ENCODE measurements around the gene ZNF684.
A peak's percentile ranks its signal among the peaks of the same experiment; 100 is the strongest.

ZNF684 gene

GRCh38 chr1:40592107-40592803, 60.8 kb downstream of the ZNF684 start:
- POLR2A ChIA-PET (ENCODE audit: low non-redundant PET) = no interaction called here
- CTCF ChIA-PET = interaction anchor here (0.5 to 1.2 kb wide), 7 partner anchors 9 to 334 kb away, joined by 3 to 5 read pairs (median 3); no protein-coding TSS in a partner anchor
- peak; percentile 34 for DNase-seq (ENCODE audit: low spot score)
- H3K27ac ChIP-seq = no peak overlapping the region
- TF ChIP-seq CTCF (conservative IDR thresholded peaks at IDR 0.05; ENCODE audit: low read depth) = peak; percentile 47

- CTCF ChIA-PET = no interaction called here
- POLR2A ChIA-PET (ENCODE audit: low non-redundant PET) = no interaction called here
- DNase-seq (ENCODE audit: low spot score) = no peak
- no peak overlapping the region for H3K27ac ChIP-seq
- no peak for TF ChIP-seq CTCF (conservative IDR thresholded peaks at IDR 0.05; ENCODE audit: low read depth)
These were observed 62.2 kb downstream of the ZNF684 start for GRCh38 chr1:40593449-40594186.

GRCh38 chr1:40594187-40594531, 62.7 kb downstream of the ZNF684 start:
- TF ChIP-seq CTCF (conservative IDR thresholded peaks at IDR 0.05; ENCODE audit: low read depth) = no peak
- no peak overlapping the region for H3K27ac ChIP-seq
- ChIA-PET CTCF (no interaction called here), POLR2A (ENCODE audit: low non-redundant PET) (no interaction called here)
- DNase-seq (ENCODE audit: low spot score) = no peak

- H3K27ac ChIP-seq = no peak overlapping the region
- no peak for DNase-seq (ENCODE audit: low spot score)
- TF ChIP-seq CTCF (conservative IDR thresholded peaks at IDR 0.05; ENCODE audit: low read depth) = no peak
- ChIA-PET POLR2A (ENCODE audit: low non-redundant PET) (no interaction called here), CTCF (no interaction called here)
These were observed 64.2 kb downstream of the ZNF684 start for GRCh38 chr1:40595623-40596022.

Measured in RWPE1 (cell line).